IMR-90 (cell line): Measurements from ENCODE around the gene ARMH1.

Experiments used
- CEBPB ChIP-seq: IDR thresholded peaks from 2 replicates; pipeline ENCODE4 v1.6.1; 2012; ENCODE audit warnings: low read depth, low read length, improper control_type of control experiment
- FOS ChIP-seq: fragments of 150-350 bp; IDR thresholded peaks from 2 replicates; pipeline ENCODE4 v1.6.1; 2016; ENCODE audit warnings: low read depth, low read length
- POLR2A ChIP-seq: IDR thresholded peaks from 2 replicates; pipeline ENCODE4 v1.6.1; 2012; ENCODE audit warnings: mild to moderate bottlenecking, low read depth, low read length

GRCh38 chr1:44724296-44724954 lies 49.9 kb downstream of the ARMH1 start:
- TF ChIP-seq POLR2A (no peak), CEBPB (no peak), FOS (no peak)
